Common myeloid progenitor, CD34-positive (primary cell): ENCODE results near the gene MCF2L.

Experiments
- CTCF ChIA-PET: fragments of 350-600 bp; sonication (Branson Sonifier 250); formaldehyde crosslinking; loops from one replicate; lab custom pipeline; 2021; ENCODE audit warnings: antibody characterized with exemption; lab: Charles Lee
- POLR2A ChIA-PET: fragments of 350-600 bp; sonication (Branson Sonifier 250); formaldehyde crosslinking; loops from one replicate; lab custom pipeline; 2021; ENCODE audit warnings: antibody characterized with exemption; lab: Charles Lee
- DNase-seq, 3 donors: peaks; one replicate each; pipeline versions ENCODE4 v3.0.0 to v3.0.0-alpha.2; 2013
- H3K27ac ChIP-seq, 2 experiments: 1 replicate in 1 of 2; 2 replicates in 1 of 2; pipeline ENCODE4 v1.7.0; 2013; ENCODE audit warnings: inconsistent platforms in 2 of 2, low read length in 2 of 2, mild to moderate bottlenecking in 2 of 2, low read depth in 1 of 2, moderate library complexity in 1 of 2; ENCODE audit not compliant: severe bottlenecking in 2 of 2, insufficient read depth in 1 of 2, poor library complexity in 1 of 2
- H3K27me3 ChIP-seq, 5 experiments: replicated peaks in 2 of 5; 1 replicate in 3 of 5; 2 replicates in 2 of 5; pipeline versions ENCODE4 v1.6.1 to v1.7.0; 2013; ENCODE audit warnings: low read length in 4 of 5, mild to moderate bottlenecking in 2 of 5, moderate library complexity in 2 of 5, inconsistent platforms in 1 of 5; ENCODE audit not compliant: insufficient read depth in 5 of 5, control insufficient read depth in 4 of 5
- H3K36me3 ChIP-seq, 4 experiments: 1 replicate in 2 of 4; 2 replicates in 2 of 4; pipeline versions ENCODE4 v1.6.1 to v1.7.0; 2013; ENCODE audit warnings: low read length in 3 of 4, control low read depth in 1 of 4, mild to moderate bottlenecking in 1 of 4; ENCODE audit not compliant: control insufficient read depth in 4 of 4, insufficient read depth in 4 of 4
- H3K4me1 ChIP-seq, 4 experiments: 1 replicate in 3 of 4; 2 replicates in 1 of 4; pipeline versions ENCODE4 v1.6.1 to v1.7.1; 2013; ENCODE audit warnings: low read length in 3 of 4, mild to moderate bottlenecking in 3 of 4, control low read depth in 1 of 4, inconsistent platforms in 1 of 4, moderate library complexity in 1 of 4; ENCODE audit not compliant: control insufficient read depth in 4 of 4, insufficient read depth in 4 of 4; ENCODE audit errors: control extremely low read depth in 1 of 4
- H3K4me3 ChIP-seq, 7 experiments: 1 replicate in 4 of 7; 2 replicates in 3 of 7; pipeline versions ENCODE4 v1.5.1 to v1.7.0; 2013; ENCODE audit warnings: mild to moderate bottlenecking in 7 of 7, low read length in 6 of 7, moderate library complexity in 6 of 7, inconsistent platforms in 2 of 7, low read depth in 2 of 7, control low read depth in 1 of 7; ENCODE audit not compliant: insufficient read depth in 4 of 7, control insufficient read depth in 1 of 7; ENCODE audit errors: extremely low read depth in 1 of 7
- H3K9me3 ChIP-seq, 5 experiments: 1 replicate in 4 of 5; 2 replicates in 1 of 5; pipeline versions ENCODE4 v1.6.1 to v1.7.1; 2013; ENCODE audit warnings: low read length in 4 of 5, mild to moderate bottlenecking in 2 of 5, inconsistent platforms in 1 of 5, low read depth in 1 of 5, moderate library complexity in 1 of 5; ENCODE audit not compliant: control insufficient read depth in 4 of 5, insufficient read depth in 2 of 5; ENCODE audit errors: control extremely low read depth in 1 of 5
- WGBS: methylation state at CpG from one replicate; pipeline ENCODE4 v1.1.5; 2013; ENCODE audit not compliant: insufficient coverage; 5-methylcytosine and 5-hydroxymethylcytosine counted together

MCF2L gene

DNA sequence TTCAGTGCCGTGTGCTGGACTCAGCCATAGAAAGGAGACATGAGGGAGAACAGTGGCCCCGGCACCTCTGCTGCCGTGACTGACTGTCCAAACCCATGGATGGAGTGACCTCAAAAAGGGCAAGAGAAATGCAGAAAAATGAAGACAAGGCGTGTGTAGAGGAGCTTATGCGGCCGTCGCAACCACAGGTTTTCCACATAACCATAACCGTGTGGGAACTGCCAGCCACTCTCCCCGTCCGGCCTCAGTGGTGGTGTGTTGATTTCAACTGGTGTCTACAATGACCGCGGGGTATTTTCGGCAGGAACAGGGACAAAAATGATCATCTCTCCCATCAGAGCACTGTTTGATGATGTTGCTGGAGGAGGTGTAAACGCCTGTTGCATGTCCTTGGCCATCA, 93.7 kb downstream of the MCF2L start:
- no peaks in the 10 kb centered on the region for H3K36me3 ChIP-seq
- WGBS: 97% methylated on average over 10 of the region's 14 CpGs
- H3K27me3 ChIP-seq: no peaks in the 10 kb centered on the region
- no peak overlapping the region for H3K27ac ChIP-seq
- peaks cover 0 to 5% (median 0%) of the 10 kb centered on the region in 5 experiments for H3K9me3 ChIP-seq
- ChIA-PET CTCF (no interaction called here), POLR2A (no interaction called here)
- H3K4me3 ChIP-seq: no peak overlapping the region
- no peak for DNase-seq
- H3K4me1 ChIP-seq: no peaks in the 10 kb centered on the region

- no peaks in the 10 kb centered on the region for H3K4me1 ChIP-seq
- H3K27ac ChIP-seq: no peak overlapping the region
- H3K9me3 ChIP-seq: peaks cover 0 to 2% (median 0%) of the 10 kb centered on the region in 5 experiments
- ChIA-PET POLR2A (no interaction called here), CTCF (no interaction called here)
- H3K27me3 ChIP-seq: no peaks in the 10 kb centered on the region
- H3K4me3 ChIP-seq: no peak overlapping the region
- H3K36me3 ChIP-seq: no peaks in the 10 kb centered on the region
- WGBS: 97% methylated on average over 12 of the region's 22 CpGs
- DNase-seq: no peak
Observed at GRCh38 chr13:113063091-113063491, 94.1 kb downstream of the MCF2L start.

DNA sequence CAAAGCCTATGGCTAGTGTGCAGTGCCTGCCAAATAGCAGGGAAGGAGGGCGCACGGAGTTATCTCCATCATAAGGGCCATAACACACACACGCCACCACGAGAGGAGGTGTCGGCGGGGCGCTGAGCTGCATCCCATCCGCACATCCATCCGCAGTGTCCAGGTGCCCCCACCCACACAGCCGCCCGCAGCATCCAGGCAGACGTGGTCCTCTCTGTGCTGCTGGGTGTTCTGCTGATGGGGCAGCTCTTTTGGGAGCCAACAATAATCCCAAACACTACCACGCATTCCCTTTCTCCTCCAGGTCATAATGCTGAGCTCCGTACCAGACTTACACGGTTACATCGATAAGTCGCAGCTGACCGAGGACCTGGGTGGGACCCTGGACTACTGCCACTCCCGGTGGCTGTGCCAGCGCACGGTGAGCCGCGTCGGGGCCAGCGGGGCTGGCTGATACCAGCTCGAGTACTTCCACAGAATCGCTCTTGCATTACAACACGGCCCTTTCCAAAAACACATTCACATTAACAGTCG, 95.1 kb downstream of the MCF2L start:
- Histone ChIP-seq H3K27ac (no peak overlapping the region), H3K36me3 (no peaks in the 10 kb centered on the region), H3K4me3 (no peak overlapping the region), H3K4me1 (no peaks in the 10 kb centered on the region), H3K9me3 (no peaks in the 10 kb centered on the region), H3K27me3 (no peaks in the 10 kb centered on the region)
- ChIA-PET CTCF (interaction anchor here (1.7 kb wide), 1 partner anchor 20 kb away, joined by 3 read pairs; no protein-coding TSS in a partner anchor), POLR2A (interaction anchor here (0.8 kb wide), 1 partner anchor 14 kb away, joined by 3 read pairs; no protein-coding TSS in a partner anchor)
- 99% methylated on average over 22 of the region's 29 CpGs for WGBS
- DNase-seq: no peak

DNA sequence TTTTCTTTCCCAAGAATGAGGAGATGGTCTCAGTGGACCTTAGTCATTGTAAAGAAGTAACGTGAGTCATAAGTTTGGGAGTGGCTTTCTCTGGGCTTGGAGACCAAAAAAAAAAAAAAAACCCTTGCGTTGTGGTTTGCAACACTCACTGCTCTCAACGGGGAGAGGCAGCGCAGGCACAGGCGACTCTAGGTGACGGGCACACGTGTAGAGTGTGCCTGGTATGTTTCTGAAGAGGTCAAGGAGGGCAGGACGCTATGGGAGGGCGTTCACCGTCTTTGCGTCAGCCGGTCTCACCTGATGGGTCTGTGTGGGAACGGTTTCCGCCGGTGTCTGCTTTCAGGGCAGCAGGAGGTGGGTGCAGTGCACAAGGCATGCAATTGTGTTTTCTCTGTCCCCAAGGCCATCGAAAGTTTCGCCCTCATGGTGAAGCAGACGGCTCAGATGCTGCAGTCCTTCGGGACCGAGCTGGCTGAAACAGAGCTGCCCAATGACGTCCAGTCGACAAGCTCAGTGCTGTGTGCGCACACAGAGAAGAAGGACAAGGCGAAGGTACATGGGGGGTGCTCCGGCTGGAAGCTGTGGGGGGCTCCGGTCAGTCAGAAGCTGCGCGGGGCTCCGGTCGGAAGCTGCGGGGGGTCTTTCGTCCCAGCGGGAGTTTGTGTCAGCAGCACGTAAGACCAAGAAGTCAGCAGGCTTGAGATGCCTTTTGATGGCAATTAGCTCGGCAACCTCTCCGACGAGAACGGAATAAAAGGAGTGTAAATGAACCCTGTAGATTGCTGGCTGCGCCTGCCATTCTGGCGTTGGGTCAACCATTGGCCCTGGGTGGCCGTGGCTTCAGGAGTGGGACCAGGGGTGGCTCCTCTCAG, 95.8 kb downstream of the MCF2L start:
- H3K4me3 ChIP-seq: no peak overlapping the region
- ChIA-PET CTCF (interaction anchor here (1.5 to 1.7 kb wide), 2 partner anchors 10 to 21 kb away, joined by 3 read pairs; no protein-coding TSS in a partner anchor), POLR2A (interaction anchor here (0.8 kb wide), 1 partner anchor 14 kb away, joined by 3 read pairs; no protein-coding TSS in a partner anchor)
- H3K9me3 ChIP-seq: no peaks in the 10 kb centered on the region
- H3K27me3 ChIP-seq: no peaks in the 10 kb centered on the region
- H3K36me3 ChIP-seq: no peaks in the 10 kb centered on the region
- no peak for DNase-seq
- WGBS: 96% methylated on average over 41 of the region's 41 CpGs
- no peaks in the 10 kb centered on the region for H3K4me1 ChIP-seq
- H3K27ac ChIP-seq: no peak overlapping the region

GRCh38 chr13:113065406-113066141, 96.6 kb downstream of the MCF2L start:
- POLR2A ChIA-PET: no interaction called here
- 93% methylated on average over 28 of the region's 29 CpGs for WGBS
- no peak for DNase-seq
- H3K36me3 ChIP-seq: no peaks in the 10 kb centered on the region
- CTCF ChIA-PET: interaction anchor here (1.5 to 1.7 kb wide), 2 partner anchors 11 to 22 kb away, joined by 3 read pairs; no protein-coding TSS in a partner anchor
- H3K27ac ChIP-seq: no peak overlapping the region
- H3K27me3 ChIP-seq: no peaks in the 10 kb centered on the region
- H3K4me3 ChIP-seq: no peak overlapping the region
- no peaks in the 10 kb centered on the region for H3K4me1 ChIP-seq
- no peaks in the 10 kb centered on the region for H3K9me3 ChIP-seq

DNA sequence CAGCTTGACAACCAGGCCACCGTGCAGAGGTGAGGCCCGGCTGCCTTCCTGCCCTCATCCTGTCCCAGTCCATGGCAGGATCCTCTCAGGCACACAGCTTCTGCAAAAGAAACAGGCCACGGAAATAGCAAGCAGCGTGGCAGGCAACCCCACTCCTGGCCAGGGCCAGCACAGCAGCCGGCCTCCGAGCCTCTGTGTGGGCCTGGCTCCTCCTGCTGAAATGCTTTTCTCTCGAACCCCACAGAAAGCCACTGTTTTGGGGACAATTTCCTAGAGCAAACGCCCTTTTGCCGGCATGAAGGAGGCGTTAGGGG, 97.1 kb downstream of the MCF2L start:
- H3K4me3 ChIP-seq: no peak overlapping the region
- WGBS: 92% methylated on average over 10 of the region's 10 CpGs
- no peak for DNase-seq
- no peak overlapping the region for H3K27ac ChIP-seq
- no peaks in the 10 kb centered on the region for H3K4me1 ChIP-seq
- POLR2A ChIA-PET: no interaction called here
- CTCF ChIA-PET: interaction anchor here (1.5 kb wide), 1 partner anchor 11 kb away, joined by 3 read pairs; no protein-coding TSS in a partner anchor
- H3K36me3 ChIP-seq: no peaks in the 10 kb centered on the region
- H3K9me3 ChIP-seq: no peaks in the 10 kb centered on the region
- H3K27me3 ChIP-seq: no peaks in the 10 kb centered on the region
